ENCODE data around the gene GALNT9. TPM values are rescaled to one million over a fixed set of nuclear protein-coding genes. Genes with fewer than 3 reads are reported as not detected.

The GALNT9 gene
- total and polyA plus RNA-seq, 2 donors (not counting 1 experiment from before 2014, with no cell fraction given), result 0.71 to 2.4 TPM

- no peaks in the 10 kb centered on the region for H4K20me1 ChIP-seq (ENCODE audit: control insufficient read depth, insufficient read depth, low read length, poor library complexity, severe bottlenecking)
- Mint-ChIP-seq H3K4me3 (no peak overlapping the region), H3K27ac (no peak overlapping the region), H3K9me3 (ENCODE audit: insufficient read depth) (no peaks in the 10 kb centered on the region), H3K27me3 (peaks cover 2% of the 10 kb centered on the region), H3K4me1 (no peaks in the 10 kb centered on the region)
- no peak for DNase-seq
- no peaks in the 10 kb centered on the region for H3K36me3 ChIP-seq (replicated peaks in 1 of 2; ENCODE audit: control extremely low read depth in 1 of 2, control insufficient read depth in 1 of 2, extremely low read depth in 1 of 2, insufficient read depth in 2 of 2, low read length in 1 of 2)
- intact Hi-C loops (cut with micrococcal nuclease), result no loop called here
- H3K9me3 ChIP-seq (ENCODE audit: control extremely low read depth in 1 of 3, control insufficient read depth in 2 of 3, insufficient read depth in 1 of 3, low read length in 2 of 3), result peaks cover 0 to 3% (median 0%) of the 10 kb centered on the region in 3 donors
- H3K4me2 ChIP-seq (replicated peaks; ENCODE audit: low read depth, low read length, poor library complexity, severe bottlenecking), result no peak overlapping the region
- no peaks in the 10 kb centered on the region for H3K79me2 ChIP-seq (ENCODE audit: control insufficient read depth, insufficient read depth, low read length)
- no peak overlapping the region for H2AFZ ChIP-seq (ENCODE audit: insufficient read depth, low read depth, low read length, poor library complexity, severe bottlenecking)
- ChIA-PET POLR2A (no interaction called here), CTCF (no interaction called here)
- H3K4me1 ChIP-seq (ENCODE audit: control insufficient read depth in 2 of 2, insufficient read depth in 2 of 2, low read length in 2 of 2), result peaks cover 0 to 21% of the 10 kb centered on the region in 2 donors
- H3K27ac ChIP-seq (ENCODE audit: low read length in 2 of 2), result no peak overlapping the region
- no peaks in the 10 kb centered on the region for H3K27me3 ChIP-seq (replicated peaks in 1 of 4; ENCODE audit: control extremely low read depth in 1 of 4, control insufficient read depth in 3 of 4, insufficient read depth in 4 of 4, low read length in 3 of 4)
- TF ChIP-seq CTCF (IDR thresholded peaks at IDR 0.05), result no peak
- H3K4me3 ChIP-seq (ENCODE audit: control extremely low read depth in 1 of 5, extremely low read depth in 1 of 5, insufficient read depth in 1 of 5, low read depth in 2 of 5, low read length in 4 of 5), result no peak overlapping the region
- no peak overlapping the region for H3K9ac ChIP-seq (ENCODE audit: low read length)
- no peak for ATAC-seq (ENCODE audit: low read depth)
- WGBS (ENCODE audit: insufficient coverage), result 83% methylated on average over 21 of the region's 25 CpGs
Measured at GRCh38 chr12:132259872-132260695, 69.3 kb downstream of the GALNT9 start.

- no peak overlapping the region for H2AFZ ChIP-seq (ENCODE audit: insufficient read depth, low read depth, low read length, poor library complexity, severe bottlenecking)
- WGBS (ENCODE audit: insufficient coverage), result 76% methylated on average over 14 of the region's 15 CpGs
- H3K27me3 ChIP-seq (replicated peaks in 1 of 4; ENCODE audit: control extremely low read depth in 1 of 4, control insufficient read depth in 3 of 4, insufficient read depth in 4 of 4, low read length in 3 of 4), result no peaks in the 10 kb centered on the region
- no peaks in the 10 kb centered on the region for H3K9me3 Mint-ChIP-seq (ENCODE audit: insufficient read depth)
- peaks cover 0 to 3% (median 0%) of the 10 kb centered on the region in 3 donors for H3K9me3 ChIP-seq (ENCODE audit: control extremely low read depth in 1 of 3, control insufficient read depth in 2 of 3, insufficient read depth in 1 of 3, low read length in 2 of 3)
- H3K4me3 ChIP-seq (ENCODE audit: control extremely low read depth in 1 of 5, extremely low read depth in 1 of 5, insufficient read depth in 1 of 5, low read depth in 2 of 5, low read length in 4 of 5), result no peak overlapping the region
- H3K27me3 Mint-ChIP-seq, result peaks cover 2% of the 10 kb centered on the region
- no peak overlapping the region for H3K4me2 ChIP-seq (replicated peaks; ENCODE audit: low read depth, low read length, poor library complexity, severe bottlenecking)
- no peaks in the 10 kb centered on the region for H4K20me1 ChIP-seq (ENCODE audit: control insufficient read depth, insufficient read depth, low read length, poor library complexity, severe bottlenecking)
- TF ChIP-seq EZH2 (IDR thresholded peaks at IDR 0.05; ENCODE audit: borderline replicate concordance, insufficient read depth, low read depth, low read length, poor library complexity, severe bottlenecking) (no peak), CTCF (IDR thresholded peaks at IDR 0.05) (no peak)
- DNase-seq, result no peak
- peaks cover 0 to 21% of the 10 kb centered on the region in 2 donors for H3K4me1 ChIP-seq (ENCODE audit: control insufficient read depth in 2 of 2, insufficient read depth in 2 of 2, low read length in 2 of 2)
- intact Hi-C loops (cut with micrococcal nuclease), result no loop called here
- no peak overlapping the region for H3K27ac ChIP-seq (ENCODE audit: low read length in 2 of 2)
- H3K4me3 Mint-ChIP-seq, result no peak overlapping the region
- CTCF ChIA-PET, result no interaction called here
- H3K27ac Mint-ChIP-seq, result no peak overlapping the region
- no peaks in the 10 kb centered on the region for H3K36me3 ChIP-seq (replicated peaks in 1 of 2; ENCODE audit: control extremely low read depth in 1 of 2, control insufficient read depth in 1 of 2, extremely low read depth in 1 of 2, insufficient read depth in 2 of 2, low read length in 1 of 2)
- POLR2A ChIA-PET, result no interaction called here
- no peak overlapping the region for H3K9ac ChIP-seq (ENCODE audit: low read length)
- H3K79me2 ChIP-seq (ENCODE audit: control insufficient read depth, insufficient read depth, low read length), result no peaks in the 10 kb centered on the region
- ATAC-seq (ENCODE audit: low read depth), result no peak
- H3K4me1 Mint-ChIP-seq, result no peaks in the 10 kb centered on the region
Measured at GRCh38 chr12:132259364-132259871, 70.0 kb downstream of the GALNT9 start.

Measured in B cell (primary cell).